ENCODE measurements around the gene EID2B.

The EID2B gene

GRCh38 chr19:39506598-39506943, 26.1 kb downstream of the EID2B start (continued):
- TF ChIP-seq ZBTB10 (tag by site-specific recombination; IDR thresholded peaks at IDR 0.05) (peak; percentile 34; the same call in 1 of the 2 replicates), ZBTB21 (tag by site-specific recombination; IDR thresholded peaks at IDR 0.05) (0 out of 2 replicates have a peak, but pooled peaks have one; percentile 21), ZNF654 (tag by site-specific recombination; IDR thresholded peaks at IDR 0.05; ENCODE audit: low read depth) (no peak), ZNF677 (tag by site-specific recombination; IDR thresholded peaks at IDR 0.05) (no peak), ZNF2 (tag by site-specific recombination; IDR thresholded peaks at IDR 0.05) (peak; percentile 15; the same call in 1 of the 2 replicates), ZBTB20 (tag by site-specific recombination; IDR thresholded peaks at IDR 0.05) (0 out of 2 replicates have a peak, but pooled peaks have one; percentile 30), KLF10 (tag by site-specific recombination; IDR thresholded peaks at IDR 0.05) (no peak), ZNF473 (tag by site-specific recombination; IDR thresholded peaks at IDR 0.05) (no peak), PBX3 (CRISPR knock-in tag; IDR thresholded peaks at IDR 0.05) (no peak), ZNF350 (tag by site-specific recombination; IDR thresholded peaks at IDR 0.05) (no peak), ELK4 (IDR thresholded peaks at IDR 0.05; ENCODE audit: borderline replicate concordance, low read depth, low read length) (no peak), ZNF398 (tag by site-specific recombination; IDR thresholded peaks at IDR 0.05) (no peak; the same call in 1 of the 2 replicates), ZSCAN30 (tag by site-specific recombination; IDR thresholded peaks at IDR 0.05) (no peak), ZNF114 (tag by site-specific recombination; IDR thresholded peaks at IDR 0.05) (no peak), ZNF449 (tag by site-specific recombination; IDR thresholded peaks at IDR 0.05) (no peak)

GRCh38 chr19:39502640-39503417, 29.8 kb downstream of the EID2B start:
- H3K9me3 ChIP-seq (ENCODE audit: control insufficient read depth, insufficient read depth, low read depth, low read length): peaks cover 6% of the 10 kb centered on the region
- no peaks in the 10 kb centered on the region for H3K36me3 ChIP-seq (ENCODE audit: control insufficient read depth in 2 of 2, insufficient read depth in 1 of 2, low read length in 2 of 2)
- H3K4me3 ChIP-seq (ENCODE audit: low read depth, low read length): no peak overlapping the region
- POLR2A ChIA-PET: interaction anchor here (0.7 to 1.4 kb wide), 4 partner anchors 11 to 112 kb away, joined by 3 to 6 read pairs (median 4); partner anchors contain the start of genes MED29, PAF1, RPS16 and TIMM50
- CTCF ChIA-PET: interaction anchor here (0.6 to 2.3 kb wide), 45 partner anchors 8 to 672 kb away, joined by 3 to 42 read pairs (median 6); partner anchors contain the start of genes EID2B, PAF1, PAK4 and PLEKHG2
- no peak overlapping the region for H3K27ac ChIP-seq (ENCODE audit: extremely low read depth, low read depth, low read length)
- peaks cover 19% of the 10 kb centered on the region for H3K4me1 ChIP-seq (ENCODE audit: control insufficient read depth, insufficient read depth, low read length)
- TF ChIP-seq EGR2 (tag by site-specific recombination; IDR thresholded peaks at IDR 0.05; ENCODE audit: low read depth) (0 out of 2 replicates have a peak, but pooled peaks have one; percentile 6), ZNF561 (tag by site-specific recombination; IDR thresholded peaks at IDR 0.05; ENCODE audit: borderline replicate concordance) (peak; percentile 97), ZFP69B (tag by site-specific recombination; IDR thresholded peaks at IDR 0.05) (peak; percentile 95), ZNF416 (tag by site-specific recombination; IDR thresholded peaks at IDR 0.05) (0 out of 2 replicates have a peak, but pooled peaks have one; percentile 1), ZBTB20 (tag by site-specific recombination; IDR thresholded peaks at IDR 0.05) (peak; percentile 43; the same call in 1 of the 2 replicates), ZNF140 (tag by site-specific recombination; IDR thresholded peaks at IDR 0.05) (no peak), ZNF501 (tag by site-specific recombination; IDR thresholded peaks at IDR 0.05) (0 out of 2 replicates have a peak, but pooled peaks have one; percentile 9), KLF9 (tag by site-specific recombination; IDR thresholded peaks at IDR 0.05; ENCODE audit: low read depth) (peak; percentile 70), ZNF274 (IDR thresholded peaks at IDR 0.05; ENCODE audit: low read length) (no peak), ZNF274 (tag by site-specific recombination; IDR thresholded peaks at IDR 0.05; ENCODE audit: borderline replicate concordance) (no peak), KLF16 (tag by site-specific recombination; IDR thresholded peaks at IDR 0.05) (no peak), PBX3 (CRISPR knock-in tag; IDR thresholded peaks at IDR 0.05) (peak; percentile 91), ZNF138 (tag by site-specific recombination; IDR thresholded peaks at IDR 0.05; ENCODE audit: borderline replicate concordance) (no peak)
